GM12878 (cell line): ENCODE measurements around the gene KCTD17.

Experiments used
- CBX5 ChIP-seq: sonication (generic); IDR thresholded peaks from 2 replicates; pipeline ENCODE4 v1.6.1; 2016; ENCODE audit warnings: low read depth, moderate library complexity, mild to moderate bottlenecking, inconsistent platforms
- CHD2 ChIP-seq: IDR thresholded peaks from 2 replicates; pipeline ENCODE4 v1.6.1; 2011; ENCODE audit warnings: low read depth, low read length, improper control_type of control experiment, borderline replicate concordance
- EP300 ChIP-seq, 2 experiments: fragments of 150-350 bp in 1 of 2; IDR thresholded peaks; 2 replicates each; pipeline ENCODE4 v1.6.1; 2011 to 2012; ENCODE audit warnings: low read depth in 2 of 2, low read length in 2 of 2, borderline replicate concordance in 1 of 2, improper control_type of control experiment in 1 of 2, inconsistent platforms in 1 of 2; ENCODE audit not compliant: control insufficient read depth in 1 of 2
- SMAD1 ChIP-seq: fragments of 450-650 bp; IDR thresholded peaks from 2 replicates; pipeline ENCODE4 v1.6.1; 2018; ENCODE audit warnings: mild to moderate bottlenecking, low read depth; ENCODE audit not compliant: partially characterized antibody
- TCF7 ChIP-seq: IDR thresholded peaks from 2 replicates; pipeline ENCODE4 v1.6.1; 2014; ENCODE audit warnings: antibody characterized with exemption, borderline replicate concordance
- TF ChIP-seq, protein P1 (sequence below): IDR thresholded peaks from 2 replicates; pipeline ENCODE4 v1.6.1; 2012; ENCODE audit warnings: low read depth, low read length, improper control_type of control experiment
- TF ChIP-seq, protein P2 (sequence below), 3 experiments: IDR thresholded peaks in 2 of 3; conservative IDR thresholded peaks in 1 of 3; 2 replicates each; pipeline ENCODE4 v1.5.1; 2011; ENCODE audit warnings: low read depth in 3 of 3, low read length in 3 of 3, mild to moderate bottlenecking in 3 of 3, control low read depth in 2 of 3, moderate library complexity in 2 of 3, inconsistent platforms in 1 of 3, mixed read lengths in 1 of 3; ENCODE audit not compliant: control insufficient read depth in 2 of 3, insufficient read depth in 1 of 3; ENCODE audit errors: extremely low read depth in 1 of 3
- TF ChIP-seq, protein P3 (sequence below): fragments of 450-650 bp; formaldehyde crosslinking; IDR thresholded peaks from 2 replicates; pipeline ENCODE4 v1.5.0; 2022; ENCODE audit warnings: mild to moderate bottlenecking, missing genetic modification characterization

DNA sequence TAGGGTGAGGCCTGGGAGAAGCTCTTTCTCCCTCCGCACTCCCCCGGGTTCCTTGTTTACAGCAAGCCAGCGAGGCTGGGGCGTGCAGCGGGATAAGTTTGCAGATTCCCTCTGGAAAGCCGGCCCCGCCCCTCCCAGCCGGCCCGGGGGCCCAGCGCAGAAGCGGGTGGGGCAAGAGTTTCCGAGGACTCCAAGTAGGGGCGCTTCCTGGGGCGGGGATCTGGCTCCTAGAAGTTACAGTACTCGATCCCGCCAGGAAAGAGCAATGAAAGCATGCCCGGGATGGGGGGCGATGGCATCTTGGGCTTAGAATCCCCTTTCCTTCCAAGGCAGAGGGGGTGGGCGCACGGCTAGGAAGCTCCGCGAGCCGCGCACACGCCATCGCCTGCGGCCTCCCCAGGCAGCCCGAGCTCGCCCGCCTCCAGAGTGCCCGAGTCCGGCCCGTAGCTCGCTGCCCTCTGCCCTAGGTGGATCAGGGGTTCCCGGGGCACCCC, 32.7 kb upstream of the KCTD17 start:
- TF ChIP-seq, protein P1, sequence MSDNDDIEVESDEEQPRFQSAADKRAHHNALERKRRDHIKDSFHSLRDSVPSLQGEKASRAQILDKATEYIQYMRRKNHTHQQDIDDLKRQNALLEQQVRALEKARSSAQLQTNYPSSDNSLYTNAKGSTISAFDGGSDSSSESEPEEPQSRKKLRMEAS: no peak
- TF ChIP-seq, protein P2, sequence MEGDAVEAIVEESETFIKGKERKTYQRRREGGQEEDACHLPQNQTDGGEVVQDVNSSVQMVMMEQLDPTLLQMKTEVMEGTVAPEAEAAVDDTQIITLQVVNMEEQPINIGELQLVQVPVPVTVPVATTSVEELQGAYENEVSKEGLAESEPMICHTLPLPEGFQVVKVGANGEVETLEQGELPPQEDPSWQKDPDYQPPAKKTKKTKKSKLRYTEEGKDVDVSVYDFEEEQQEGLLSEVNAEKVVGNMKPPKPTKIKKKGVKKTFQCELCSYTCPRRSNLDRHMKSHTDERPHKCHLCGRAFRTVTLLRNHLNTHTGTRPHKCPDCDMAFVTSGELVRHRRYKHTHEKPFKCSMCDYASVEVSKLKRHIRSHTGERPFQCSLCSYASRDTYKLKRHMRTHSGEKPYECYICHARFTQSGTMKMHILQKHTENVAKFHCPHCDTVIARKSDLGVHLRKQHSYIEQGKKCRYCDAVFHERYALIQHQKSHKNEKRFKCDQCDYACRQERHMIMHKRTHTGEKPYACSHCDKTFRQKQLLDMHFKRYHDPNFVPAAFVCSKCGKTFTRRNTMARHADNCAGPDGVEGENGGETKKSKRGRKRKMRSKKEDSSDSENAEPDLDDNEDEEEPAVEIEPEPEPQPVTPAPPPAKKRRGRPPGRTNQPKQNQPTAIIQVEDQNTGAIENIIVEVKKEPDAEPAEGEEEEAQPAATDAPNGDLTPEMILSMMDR (IDR thresholded peaks at IDR 0.05 in 2 of 3, conservative IDR thresholded peaks at IDR 0.05 in 1 of 3; ENCODE audit: control insufficient read depth in 2 of 3, extremely low read depth in 1 of 3, insufficient read depth in 1 of 3, low read depth in 3 of 3, low read length in 3 of 3): no peak
- TF ChIP-seq EP300 (IDR thresholded peaks at IDR 0.05; ENCODE audit: borderline replicate concordance in 1 of 2, control insufficient read depth in 1 of 2, low read depth in 2 of 2, low read length in 2 of 2) (no peak), CHD2 (no peak), TCF7 (no peak), SMAD1 (no peak), CBX5 (no peak)
- TF ChIP-seq, protein P3, sequence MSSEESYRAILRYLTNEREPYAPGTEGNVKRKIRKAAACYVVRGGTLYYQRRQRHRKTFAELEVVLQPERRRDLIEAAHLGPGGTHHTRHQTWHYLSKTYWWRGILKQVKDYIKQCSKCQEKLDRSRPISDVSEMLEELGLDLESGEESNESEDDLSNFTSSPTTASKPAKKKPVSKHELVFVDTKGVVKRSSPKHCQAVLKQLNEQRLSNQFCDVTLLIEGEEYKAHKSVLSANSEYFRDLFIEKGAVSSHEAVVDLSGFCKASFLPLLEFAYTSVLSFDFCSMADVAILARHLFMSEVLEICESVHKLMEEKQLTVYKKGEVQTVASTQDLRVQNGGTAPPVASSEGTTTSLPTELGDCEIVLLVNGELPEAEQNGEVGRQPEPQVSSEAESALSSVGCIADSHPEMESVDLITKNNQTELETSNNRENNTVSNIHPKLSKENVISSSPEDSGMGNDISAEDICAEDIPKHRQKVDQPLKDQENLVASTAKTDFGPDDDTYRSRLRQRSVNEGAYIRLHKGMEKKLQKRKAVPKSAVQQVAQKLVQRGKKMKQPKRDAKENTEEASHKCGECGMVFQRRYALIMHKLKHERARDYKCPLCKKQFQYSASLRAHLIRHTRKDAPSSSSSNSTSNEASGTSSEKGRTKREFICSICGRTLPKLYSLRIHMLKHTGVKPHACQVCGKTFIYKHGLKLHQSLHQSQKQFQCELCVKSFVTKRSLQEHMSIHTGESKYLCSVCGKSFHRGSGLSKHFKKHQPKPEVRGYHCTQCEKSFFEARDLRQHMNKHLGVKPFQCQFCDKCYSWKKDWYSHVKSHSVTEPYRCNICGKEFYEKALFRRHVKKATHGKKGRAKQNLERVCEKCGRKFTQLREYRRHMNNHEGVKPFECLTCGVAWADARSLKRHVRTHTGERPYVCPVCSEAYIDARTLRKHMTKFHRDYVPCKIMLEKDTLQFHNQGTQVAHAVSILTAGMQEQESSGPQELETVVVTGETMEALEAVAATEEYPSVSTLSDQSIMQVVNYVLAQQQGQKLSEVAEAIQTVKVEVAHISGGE (CRISPR knock-in tag): no peak
